HG03175 (cell line): Measurements from ENCODE around the gene FOXD2.

Experiments used
- ATAC-seq: cut with Tn5 transposase; IDR thresholded peaks from one replicate; pipeline ENCODE4 v1.9.1; 2021; ENCODE audit warnings: mild to moderate bottlenecking, moderate library complexity; ENCODE audit not compliant: unreplicated experiment

Gene FOXD2

DNA sequence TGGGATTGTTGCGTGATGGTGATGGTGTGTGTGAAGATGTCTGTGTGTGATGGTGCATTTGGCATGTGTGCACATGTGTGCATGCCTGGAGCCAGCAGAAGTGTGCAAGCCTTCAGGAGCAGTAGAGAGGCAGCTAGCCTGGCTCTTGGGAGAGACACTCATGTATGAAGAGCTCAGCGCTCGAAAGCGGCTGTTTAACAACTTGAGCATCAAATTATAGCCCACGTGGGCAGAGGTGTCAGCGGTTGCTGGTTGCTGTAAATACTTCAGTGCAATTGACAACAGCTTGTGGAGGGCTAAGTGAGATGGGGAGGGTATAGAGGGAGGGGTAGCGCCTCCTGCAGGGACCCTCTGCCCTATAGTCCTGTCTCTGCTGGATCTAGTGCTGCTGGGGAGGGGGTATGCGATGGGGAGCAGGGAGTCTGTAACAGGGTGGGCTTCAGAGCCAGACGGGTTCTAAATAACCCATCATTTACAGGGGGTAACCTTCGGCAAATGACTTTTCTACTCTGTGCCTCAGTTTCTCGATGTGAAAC lies 21.5 kb downstream of the FOXD2 start:
- no peak for ATAC-seq

DNA sequence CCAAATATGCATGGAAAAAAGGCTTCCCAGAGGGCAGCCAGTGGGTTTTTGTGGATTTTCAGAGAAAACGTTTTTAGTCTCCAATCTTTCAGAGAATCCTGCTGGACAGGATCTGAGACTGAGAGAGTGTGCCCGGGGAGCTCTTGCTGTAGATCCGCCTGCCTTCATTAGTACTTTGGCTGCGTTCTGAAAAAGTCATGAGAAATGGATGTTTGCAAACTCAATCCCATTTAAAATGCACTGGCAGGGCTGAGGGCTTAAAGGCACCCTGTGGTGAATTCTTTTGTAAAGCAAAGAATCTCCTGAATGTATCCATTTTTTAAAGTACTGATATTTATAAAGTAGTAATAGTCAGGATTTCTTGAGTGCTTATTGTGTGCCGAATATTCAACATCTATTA lies 22.2 kb downstream of the FOXD2 start:
- no peak for ATAC-seq

DNA sequence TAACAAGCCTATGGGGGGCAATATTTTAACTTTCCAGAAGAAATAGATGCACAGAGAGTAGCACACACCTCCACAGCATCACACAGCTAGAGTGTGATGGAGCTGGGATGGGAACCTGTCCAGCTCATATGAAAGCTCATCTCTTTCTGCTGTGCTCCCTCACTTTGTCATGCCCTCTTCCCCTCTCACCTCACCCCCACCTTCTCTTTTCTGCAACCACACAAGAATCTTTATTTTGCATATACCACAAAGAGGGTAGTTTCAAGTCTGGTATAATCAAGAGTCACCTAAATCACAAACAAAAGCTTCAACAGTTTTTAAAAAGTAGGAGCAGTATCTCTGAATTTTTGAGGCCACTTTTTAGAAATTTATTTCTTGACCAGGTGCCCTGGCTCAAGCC lies 22.6 kb downstream of the FOXD2 start:
- ATAC-seq: no peak

DNA sequence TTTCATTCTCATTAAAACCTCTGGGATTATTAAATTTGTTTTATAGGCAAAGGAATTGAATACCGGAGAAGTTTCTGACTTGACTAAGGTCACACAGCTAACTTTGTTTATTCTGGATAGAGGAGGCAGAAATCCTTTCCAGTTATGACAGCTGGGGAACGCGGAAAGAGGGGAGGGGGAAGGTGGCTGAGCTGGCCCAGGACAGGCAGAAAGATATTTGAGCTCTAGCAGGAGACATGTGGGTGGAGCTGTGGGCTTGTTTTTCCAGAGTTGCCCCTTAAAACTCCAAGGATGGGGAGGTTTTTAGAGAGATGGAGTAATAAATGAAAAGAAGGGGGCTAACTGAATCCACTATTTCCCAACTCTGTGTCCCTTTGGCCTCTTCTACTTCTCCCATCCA lies 27.8 kb downstream of the FOXD2 start:
- ATAC-seq: no peak

DNA sequence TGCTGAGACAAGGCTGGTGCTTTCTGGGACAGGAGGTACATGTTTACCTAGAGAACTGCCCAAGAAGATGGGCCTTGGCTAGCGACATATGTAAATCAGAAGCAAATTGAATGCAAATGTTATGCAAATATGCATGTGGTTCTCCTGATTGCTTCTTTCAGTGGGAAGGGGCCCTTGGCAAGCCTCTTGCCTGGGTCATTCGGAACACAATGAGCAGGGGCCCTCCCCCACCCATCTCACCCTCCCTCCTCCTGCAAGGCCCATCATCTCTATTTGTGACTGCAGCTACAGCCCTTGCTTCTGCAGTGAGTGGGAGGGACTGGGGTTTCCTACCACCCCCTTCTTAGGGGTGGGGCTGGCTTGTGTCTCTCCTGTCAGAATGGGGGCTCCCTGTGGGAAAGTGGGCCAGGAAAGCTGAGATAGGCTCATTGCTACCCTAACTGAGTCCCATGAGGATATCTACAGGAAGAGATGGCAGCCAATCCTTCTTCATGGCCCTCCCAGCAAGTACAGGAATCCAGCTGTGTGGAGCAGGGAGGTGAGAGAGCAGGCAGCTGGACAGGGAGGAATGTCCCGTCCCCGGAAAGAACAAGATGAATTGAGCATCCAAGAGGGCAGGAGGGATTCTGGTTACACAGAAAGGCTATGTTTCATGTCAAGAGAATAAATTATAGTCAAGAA lies 31.0 kb downstream of the FOXD2 start:
- ATAC-seq: no peak

DNA sequence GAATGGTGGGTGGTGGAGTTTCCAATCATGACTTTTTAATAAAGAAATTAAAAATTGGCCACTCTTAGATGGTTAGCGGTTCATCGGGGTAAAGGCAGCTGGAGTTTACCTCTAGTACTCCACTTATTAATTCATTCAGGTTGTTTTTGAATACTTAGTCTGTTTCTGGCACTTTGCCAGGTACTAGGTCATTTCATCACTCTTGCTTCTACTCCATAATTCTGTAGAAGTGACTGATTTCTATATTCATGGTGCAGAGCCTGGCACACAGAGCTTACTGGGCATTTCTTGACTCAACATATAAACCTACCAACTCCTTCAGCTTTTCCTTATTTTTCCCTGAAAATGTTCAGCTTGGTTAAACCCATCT lies 31.5 kb downstream of the FOXD2 start:
- no peak for ATAC-seq

DNA sequence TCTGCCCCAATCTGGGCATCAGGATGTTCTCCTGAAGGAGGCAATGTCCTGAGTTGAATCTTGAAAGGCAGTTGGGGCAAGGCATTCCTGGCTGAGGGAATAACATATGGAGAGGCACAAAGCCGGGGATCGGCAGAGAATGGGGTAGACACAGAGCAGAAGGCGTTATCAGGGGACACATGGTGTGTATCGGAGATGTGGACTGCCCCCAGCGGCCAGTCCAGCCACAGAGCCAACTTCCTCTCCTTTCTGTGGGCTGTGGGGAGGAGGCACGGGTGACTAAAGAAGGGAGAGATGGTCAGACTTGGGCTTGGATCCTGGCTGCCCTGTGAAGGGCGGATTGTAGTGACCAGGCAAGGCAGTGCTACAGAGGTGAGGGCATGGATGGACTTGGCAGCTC lies 32.1 kb downstream of the FOXD2 start:
- ATAC-seq: no peak

DNA sequence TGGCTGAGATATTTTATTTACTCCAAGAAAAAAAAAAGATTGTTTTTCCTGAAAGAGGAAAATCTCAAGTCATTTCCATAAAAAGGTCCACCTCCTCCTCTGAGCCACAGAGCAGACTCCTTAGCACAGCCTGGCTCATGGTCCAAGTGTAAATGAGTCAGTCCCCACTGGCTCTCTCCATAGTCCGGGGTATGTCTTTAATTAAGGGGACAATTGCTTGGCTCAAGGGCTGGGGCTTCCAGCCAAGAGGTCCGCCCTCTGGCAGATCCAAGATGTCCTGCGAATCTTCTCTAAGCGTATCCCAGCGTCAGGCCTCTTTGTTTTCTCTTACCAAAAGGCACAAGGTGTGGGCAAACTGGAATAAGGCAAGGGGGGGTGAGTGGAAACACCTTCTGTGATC lies 33.3 kb downstream of the FOXD2 start:
- ATAC-seq: no peak

DNA sequence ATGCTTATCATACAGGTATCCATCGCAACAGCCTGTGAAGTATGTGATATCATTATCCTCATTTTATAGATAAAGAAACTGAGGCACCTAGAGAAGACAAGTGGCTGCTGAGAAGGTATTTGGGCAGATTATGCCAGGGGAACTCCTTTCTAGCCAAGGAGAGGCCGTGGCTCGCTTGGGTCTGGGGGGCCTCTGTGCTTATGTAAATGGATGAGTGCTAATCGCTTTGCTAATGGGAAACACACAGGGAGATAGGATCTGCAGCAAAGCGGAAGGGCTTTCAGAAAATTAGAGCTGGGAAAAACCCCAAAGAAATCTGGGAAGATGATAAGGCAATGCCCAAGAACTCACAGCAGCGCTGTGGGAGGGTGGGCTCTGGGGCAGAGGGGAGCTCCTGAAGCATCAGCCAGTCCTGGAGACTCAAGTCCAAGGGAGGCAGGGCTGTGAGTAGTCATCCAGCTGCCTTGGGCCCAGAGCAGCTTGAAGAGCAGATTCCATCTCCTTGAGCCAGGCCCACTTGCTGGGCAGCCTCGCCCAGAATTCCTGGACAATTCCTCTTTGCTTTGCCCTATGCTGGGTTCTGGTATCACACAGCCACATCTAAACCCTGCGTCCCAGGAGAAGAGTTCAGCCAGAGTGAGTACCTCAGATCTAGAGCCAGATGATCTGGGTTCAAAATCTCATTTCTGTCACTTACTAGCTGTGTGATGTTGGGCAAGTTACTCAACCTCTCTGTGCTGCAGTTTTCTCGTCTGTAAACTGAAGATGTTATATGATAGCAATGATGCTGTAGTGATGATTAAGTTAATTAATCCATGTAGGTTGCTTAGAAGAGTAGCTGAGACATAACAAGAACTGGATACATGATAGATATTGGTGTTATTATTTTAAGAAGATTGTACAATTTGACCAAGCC lies 36.7 kb downstream of the FOXD2 start:
- ATAC-seq: no peak

DNA sequence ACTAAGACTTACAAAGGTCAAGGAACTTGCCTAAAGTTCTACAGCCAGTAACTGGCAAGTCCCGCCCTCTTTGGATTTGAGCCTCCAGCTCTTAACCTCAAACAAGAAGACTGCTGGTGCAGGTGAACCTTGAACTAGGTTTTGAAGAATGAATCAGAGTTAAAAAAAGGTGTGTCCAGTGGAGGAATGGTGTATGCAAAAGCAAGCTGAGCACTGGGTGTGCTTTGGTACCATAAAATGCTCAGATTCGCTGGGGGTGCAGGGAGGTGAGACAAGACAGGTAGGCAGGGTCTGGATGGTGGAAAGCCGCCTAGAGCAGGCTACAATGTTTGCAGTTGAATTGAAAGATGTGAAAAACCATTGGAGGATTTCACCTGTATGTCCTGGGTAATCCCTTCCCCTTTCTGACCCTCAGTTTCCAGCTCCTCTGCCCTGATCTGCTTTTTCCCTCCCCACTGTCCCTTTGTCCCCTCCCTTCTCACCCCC lies 39.8 kb downstream of the FOXD2 start:
- no peak for ATAC-seq

DNA sequence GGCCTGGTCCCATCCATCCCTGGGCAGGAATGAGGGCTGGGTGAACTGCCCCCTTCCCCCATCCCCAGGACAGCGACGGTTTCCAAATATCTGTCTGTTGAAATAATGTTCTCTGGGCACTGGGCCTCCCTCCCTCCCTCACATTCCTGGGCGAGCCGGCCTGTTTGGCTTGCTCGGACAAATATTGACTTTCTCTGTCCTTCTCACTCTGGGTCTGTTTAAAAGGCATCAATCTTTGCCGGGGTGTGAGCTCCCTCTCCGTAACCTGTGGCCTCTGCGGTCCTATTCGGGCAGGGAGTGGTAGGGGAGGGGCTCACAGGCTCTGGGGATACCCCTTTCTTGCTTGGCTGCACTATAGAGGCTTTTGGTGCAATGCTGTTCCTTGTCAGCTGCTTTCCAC lies 40.2 kb downstream of the FOXD2 start:
- ATAC-seq: no peak

DNA sequence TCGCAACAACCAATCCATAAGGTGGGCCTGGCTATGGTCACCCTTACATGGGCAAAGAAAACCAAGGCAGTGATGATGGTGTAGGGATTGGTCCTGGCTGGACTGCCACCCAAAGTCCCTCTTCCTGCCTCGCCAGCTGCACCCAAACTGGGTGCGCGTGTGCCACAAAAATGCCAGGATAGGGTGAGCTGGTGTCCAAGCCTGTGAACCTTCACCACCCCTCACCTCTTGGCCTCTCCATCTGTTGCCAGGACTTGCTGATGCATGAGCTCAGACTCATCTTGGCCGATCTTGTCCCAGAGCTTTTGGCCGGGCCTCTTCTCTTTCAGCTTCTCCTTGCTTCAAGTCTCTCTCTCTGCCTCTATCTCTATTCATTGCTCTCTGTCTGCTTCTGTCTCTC lies 41.8 kb downstream of the FOXD2 start:
- no peak for ATAC-seq

DNA sequence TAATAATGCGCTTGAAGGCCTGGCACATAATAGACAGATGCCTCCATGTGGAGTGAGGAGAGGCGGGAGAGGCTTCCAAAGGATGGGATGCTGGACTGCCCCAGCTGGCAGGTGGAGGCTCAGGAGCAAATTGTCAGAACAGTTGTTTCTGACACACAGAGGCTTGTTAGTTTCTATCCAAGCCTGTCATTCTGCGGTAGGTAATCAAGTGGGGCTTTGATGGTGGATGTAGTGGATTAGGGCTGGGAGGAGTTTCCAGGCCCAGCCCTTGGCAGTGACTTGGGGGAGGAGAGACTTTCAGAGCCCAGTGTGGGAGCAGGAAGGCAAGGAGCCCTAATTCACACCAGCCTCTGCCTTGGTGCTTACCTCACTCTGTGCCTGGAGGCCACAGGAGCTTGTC lies 44.1 kb downstream of the FOXD2 start:
- no peak for ATAC-seq

DNA sequence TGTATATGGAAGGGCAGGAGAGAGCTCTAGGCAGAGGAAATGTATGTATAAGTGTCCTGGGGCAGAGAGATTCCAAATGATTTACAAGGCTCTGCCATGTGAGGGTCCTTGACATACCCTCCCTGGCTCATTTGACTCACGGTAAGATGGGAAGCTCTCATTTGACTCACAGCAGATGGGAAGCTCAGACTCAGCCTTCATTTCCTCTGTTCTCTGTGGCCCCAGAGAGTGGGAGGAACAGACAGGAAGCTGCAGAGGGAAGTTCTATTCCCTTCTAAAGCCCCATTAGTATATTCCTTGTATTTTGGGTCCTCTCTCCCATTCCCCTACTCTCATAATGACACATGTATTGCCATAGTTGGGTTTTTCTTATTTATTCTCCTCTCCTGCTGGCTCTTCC lies 44.9 kb downstream of the FOXD2 start:
- ATAC-seq: no peak

DNA sequence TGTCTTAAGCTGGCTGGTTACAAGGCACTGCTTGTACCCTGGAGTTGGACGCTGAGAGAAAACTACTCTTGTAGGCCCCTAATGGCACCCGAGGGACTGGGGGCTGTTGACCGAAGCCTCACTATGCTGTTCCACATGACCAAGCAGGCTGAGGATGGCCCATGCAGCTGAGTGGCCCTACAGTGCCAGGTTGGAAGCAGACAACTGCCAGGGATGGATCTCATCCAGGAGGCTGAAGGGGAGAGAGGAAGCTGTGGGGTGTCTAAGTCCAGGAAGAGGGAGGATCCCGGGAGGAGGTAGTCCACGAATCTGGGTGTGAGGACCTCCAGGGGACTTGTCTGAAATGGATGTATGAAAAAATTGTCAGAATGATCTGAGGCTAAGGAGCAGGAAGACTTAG lies 45.8 kb downstream of the FOXD2 start:
- ATAC-seq: no peak

DNA sequence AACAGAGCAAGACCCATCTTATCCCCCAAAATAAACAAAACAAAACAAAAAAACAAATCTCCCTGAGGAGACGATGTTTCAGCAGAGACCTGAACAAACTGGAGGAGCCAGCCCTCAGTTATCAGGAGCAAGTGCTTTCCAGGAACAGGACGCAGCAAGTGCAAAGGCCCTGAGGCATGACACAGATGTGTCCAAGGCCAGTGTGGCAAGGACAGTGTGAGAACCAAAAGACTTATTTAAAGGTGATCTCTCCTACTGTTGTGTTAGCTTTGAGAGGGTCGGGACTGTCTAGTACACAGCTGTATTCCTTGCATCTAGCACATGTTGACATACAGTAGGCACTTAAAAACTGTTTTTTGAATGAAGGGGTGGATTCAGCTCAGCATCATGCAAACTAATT lies 48.0 kb downstream of the FOXD2 start:
- ATAC-seq: no peak

DNA sequence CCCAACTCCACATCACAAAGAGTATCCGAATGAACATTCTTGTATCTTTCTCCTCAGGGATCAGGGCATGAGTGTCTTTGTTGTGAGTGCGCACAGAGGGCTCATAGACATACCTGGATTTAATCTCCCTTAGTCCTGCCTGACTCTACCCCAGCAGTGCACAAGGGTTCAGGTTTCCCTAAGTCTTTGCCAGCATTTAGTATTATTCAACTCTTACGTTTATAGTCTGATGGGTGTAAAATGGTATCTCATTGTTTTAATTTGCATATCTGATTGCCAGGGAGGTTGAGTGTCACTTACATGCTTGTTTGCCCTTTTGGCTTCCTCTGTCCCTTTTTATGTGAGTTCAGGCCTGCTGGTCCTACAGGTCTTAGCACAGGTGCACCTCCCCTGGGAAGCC lies 49.5 kb downstream of the FOXD2 start:
- no peak for ATAC-seq

DNA sequence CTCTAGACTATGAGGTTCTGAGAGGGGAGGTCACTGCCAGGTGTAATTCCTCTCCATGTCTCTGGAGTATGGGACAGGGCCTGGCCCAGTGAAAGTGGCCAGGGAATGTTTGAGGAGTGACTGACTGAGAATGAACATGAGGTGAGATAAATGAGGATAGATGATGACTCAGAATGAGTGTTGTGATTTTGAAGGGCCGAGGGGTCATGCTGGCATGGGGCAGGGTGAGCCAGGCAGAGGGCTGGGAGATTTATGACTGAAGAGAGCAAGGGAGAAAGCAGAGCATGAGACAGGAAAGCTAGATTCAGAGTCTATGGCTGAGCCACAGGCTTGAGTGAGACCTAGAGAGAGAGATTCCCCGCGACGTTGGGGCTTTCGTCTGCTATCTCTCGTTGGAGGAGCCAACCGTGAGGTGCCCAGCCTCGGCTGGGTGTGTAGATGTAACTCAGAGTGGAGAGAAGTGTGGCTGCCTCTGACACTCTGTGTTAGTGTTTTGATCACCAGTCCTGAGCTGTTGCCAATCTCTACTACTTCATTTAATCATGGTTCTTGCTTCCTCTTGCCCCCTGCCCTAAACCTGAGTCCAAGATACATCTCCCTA lies 50.1 kb downstream of the FOXD2 start:
- no peak for ATAC-seq
